A673 (cell line): ENCODE data around the gene KRTAP10-7. TPM values are rescaled to one million over a fixed set of nuclear protein-coding genes. Genes with fewer than 3 reads are reported as not detected.
"Not testable (repeated sequence)": the region's sequence is repeated elsewhere in the genome, so short reads cannot be mapped to it uniquely, and the experiment has no call there.

ENCODE experiments used
- BruUV-seq: library from RNA; stranded (reverse); fragments of 400-500 nt; replicated peaks from 2 replicates; lab custom pipeline; 2021; lab: Mats Ljungman, UMichigan
- CTCF ChIA-PET: fragments of 300-600 bp; sonication (Branson Sonifier 250); formaldehyde crosslinking; loops from one replicate; lab custom pipeline; 2022; ENCODE audit warnings: antibody characterized with exemption; lab: Charles Lee
- POLR2A ChIA-PET: fragments of 300-600 bp; sonication (Branson Sonifier 250); formaldehyde crosslinking; loops from one replicate; lab custom pipeline; 2022; ENCODE audit warnings: antibody characterized with exemption; ENCODE audit not compliant: low non-redundant PET; lab: Charles Lee
- DNase-seq: peaks from one replicate; pipeline ENCODE4 v3.0.0-alpha.2; 2015; ENCODE audit warnings: low spot score
- H3K27ac ChIP-seq: fragments of 200-600 bp; sonication (generic); 2 replicates; pipeline ENCODE4 v1.5.1; 2016; ENCODE audit warnings: mixed run types, low read depth, mild to moderate bottlenecking, mixed read lengths, antibody characterized with exemption, low read length; ENCODE audit not compliant: poor library complexity, severe bottlenecking
- H3K27me3 ChIP-seq: fragments of 200-600 bp; sonication (generic); replicated peaks from 2 replicates; pipeline ENCODE4 v1.6.1; 2017; ENCODE audit warnings: mixed run types, low read depth, mild to moderate bottlenecking, mixed read lengths, antibody characterized with exemption, low read length; ENCODE audit not compliant: insufficient read depth, poor library complexity
- H3K36me3 ChIP-seq: fragments of 200-600 bp; sonication (generic); 2 replicates; pipeline ENCODE4 v1.6.1; 2016; ENCODE audit warnings: mixed run types, mild to moderate bottlenecking, mixed read lengths, antibody characterized with exemption, low read length; ENCODE audit not compliant: insufficient read depth, poor library complexity, severe bottlenecking
- H3K4me1 ChIP-seq: fragments of 200-600 bp; sonication (generic); 2 replicates; pipeline ENCODE4 v1.6.1; 2017; ENCODE audit warnings: mixed run types, mild to moderate bottlenecking, mixed read lengths, antibody characterized with exemption, low read length; ENCODE audit not compliant: insufficient read depth, poor library complexity, severe bottlenecking
- H3K4me3 ChIP-seq: fragments of 200-600 bp; sonication (generic); 2 replicates; pipeline ENCODE4 v1.5.1; 2016; ENCODE audit warnings: low read depth, mixed run types, mild to moderate bottlenecking, mixed read lengths, low read length; ENCODE audit not compliant: poor library complexity, severe bottlenecking
- H3K9me3 ChIP-seq: fragments of 200-600 bp; sonication (generic); 2 replicates; pipeline ENCODE4 v1.6.1; 2016; ENCODE audit warnings: mixed run types, low read depth, mild to moderate bottlenecking, mixed read lengths, antibody characterized with exemption, low read length; ENCODE audit not compliant: poor library complexity, severe bottlenecking
- EZH2 ChIP-seq: fragments of 200-600 bp; sonication (generic); IDR thresholded peaks from 2 replicates; pipeline ENCODE4 v1.6.1; 2017; ENCODE audit warnings: borderline replicate concordance, low read depth, mild to moderate bottlenecking, mixed read lengths, antibody characterized with exemption, low read length; ENCODE audit not compliant: poor library complexity, severe bottlenecking
- intact Hi-C: fragments of 100-400 bp; cut with micrococcal nuclease; formaldehyde crosslinking; loops from one replicate; pipeline ENCODE4 v1.10.0; 2022; ENCODE audit not compliant: unreplicated experiment
- total RNA-seq: library from RNA; stranded (reverse); gene quantifications from 2 replicates; pipeline ENCODE4 v1.2.3, GENCODE V29; 2021
- TF ChIP-seq, protein P1 (sequence below): fragments of 300-800, 200-600 bp; sonication (generic); conservative IDR thresholded peaks from 2 replicates; pipeline ENCODE4 v1.5.1; 2017; ENCODE audit warnings: low read depth, mild to moderate bottlenecking, antibody characterized with exemption, low read length, moderate library complexity, mixed read lengths

Gene KRTAP10-7
- total RNA-seq, 1 experiment from 2014 or later: not detected

- intact Hi-C loops: no loop called here
- POLR2A ChIA-PET: no interaction called here
These were observed 40.4 kb downstream of the KRTAP10-7 start for GRCh38 chr21:44640761-44641160.

DNA sequence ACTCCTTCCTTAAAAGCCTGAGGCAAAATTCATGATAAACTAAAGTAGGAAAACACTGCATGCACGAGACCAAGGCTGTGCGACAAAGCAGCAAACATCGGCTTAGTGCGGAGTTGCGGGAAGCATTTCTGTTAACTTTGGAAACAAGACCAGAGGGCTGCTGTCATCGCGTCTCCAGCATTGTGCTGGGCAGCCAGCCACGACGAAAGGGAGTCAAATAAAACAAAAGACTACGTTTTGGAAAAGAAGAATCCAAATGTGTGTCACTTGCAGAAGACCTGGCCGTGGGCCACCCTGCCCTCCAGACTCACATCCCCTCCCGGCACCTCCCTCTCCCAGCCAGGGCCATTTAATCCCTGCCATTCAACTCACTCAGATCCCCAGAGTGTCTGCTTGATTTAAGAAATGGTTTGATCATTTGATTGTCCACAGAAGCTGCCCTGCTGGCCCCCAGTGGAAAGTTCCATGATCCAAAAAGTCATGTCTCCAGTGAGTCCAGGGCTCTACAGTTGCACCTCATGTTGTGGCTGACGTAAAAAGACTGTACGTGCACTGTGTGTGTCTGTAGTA lies 43.4 kb downstream of the KRTAP10-7 start:
- no peak for DNase-seq
- POLR2A ChIA-PET: no interaction called here
- CTCF ChIA-PET: no interaction called here
- no peaks in the 10 kb centered on the region for H3K4me1 ChIP-seq
- intact Hi-C loops: no loop called here
- TF ChIP-seq, protein P1, sequence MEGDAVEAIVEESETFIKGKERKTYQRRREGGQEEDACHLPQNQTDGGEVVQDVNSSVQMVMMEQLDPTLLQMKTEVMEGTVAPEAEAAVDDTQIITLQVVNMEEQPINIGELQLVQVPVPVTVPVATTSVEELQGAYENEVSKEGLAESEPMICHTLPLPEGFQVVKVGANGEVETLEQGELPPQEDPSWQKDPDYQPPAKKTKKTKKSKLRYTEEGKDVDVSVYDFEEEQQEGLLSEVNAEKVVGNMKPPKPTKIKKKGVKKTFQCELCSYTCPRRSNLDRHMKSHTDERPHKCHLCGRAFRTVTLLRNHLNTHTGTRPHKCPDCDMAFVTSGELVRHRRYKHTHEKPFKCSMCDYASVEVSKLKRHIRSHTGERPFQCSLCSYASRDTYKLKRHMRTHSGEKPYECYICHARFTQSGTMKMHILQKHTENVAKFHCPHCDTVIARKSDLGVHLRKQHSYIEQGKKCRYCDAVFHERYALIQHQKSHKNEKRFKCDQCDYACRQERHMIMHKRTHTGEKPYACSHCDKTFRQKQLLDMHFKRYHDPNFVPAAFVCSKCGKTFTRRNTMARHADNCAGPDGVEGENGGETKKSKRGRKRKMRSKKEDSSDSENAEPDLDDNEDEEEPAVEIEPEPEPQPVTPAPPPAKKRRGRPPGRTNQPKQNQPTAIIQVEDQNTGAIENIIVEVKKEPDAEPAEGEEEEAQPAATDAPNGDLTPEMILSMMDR: no peak
- no peak for TF ChIP-seq EZH2
- no TSS peak for BruUV-seq
- no peaks in the 10 kb centered on the region for H3K27me3 ChIP-seq
- H3K9me3 ChIP-seq: peaks cover 16% of the 10 kb centered on the region
- H3K4me3 ChIP-seq: no peak overlapping the region
- H3K27ac ChIP-seq: no peak overlapping the region
- no peaks in the 10 kb centered on the region for H3K36me3 ChIP-seq

More at GRCh38 chr21:44640761-44641160, 40.4 kb downstream of the KRTAP10-7 start:
- no peaks in the 10 kb centered on the region for H3K36me3 ChIP-seq
- TF ChIP-seq, protein P1: no peak
- TF ChIP-seq EZH2: no peak
- no peak for DNase-seq
- no TSS peak for BruUV-seq
- H3K9me3 ChIP-seq: peaks cover 16% of the 10 kb centered on the region
- H3K27ac ChIP-seq: no peak overlapping the region
- H3K27me3 ChIP-seq: no peaks in the 10 kb centered on the region
- no peak overlapping the region for H3K4me3 ChIP-seq
- H3K4me1 ChIP-seq: no peaks in the 10 kb centered on the region
- CTCF ChIA-PET: no interaction called here

DNA sequence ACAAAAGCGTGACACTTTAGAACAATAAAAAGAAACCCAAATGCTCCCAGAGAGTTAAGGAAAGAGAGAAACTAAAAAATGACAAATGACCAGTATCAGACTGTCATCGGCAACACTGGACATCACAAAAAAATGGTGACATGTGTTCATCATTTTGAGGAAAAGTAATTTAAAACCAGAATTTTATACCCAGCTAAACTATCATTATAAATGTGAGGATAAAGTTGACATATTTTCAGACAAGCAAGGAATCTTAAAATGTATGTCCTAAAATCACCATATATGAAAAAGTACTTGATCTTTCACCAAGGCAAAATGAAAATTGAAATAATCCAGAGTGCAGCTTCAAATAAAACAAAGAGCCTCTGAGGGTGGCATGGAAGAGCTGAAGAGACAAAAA lies 44.5 kb downstream of the KRTAP10-7 start:
- Histone ChIP-seq H3K27ac (no peak overlapping the region), H3K9me3 (peaks cover 16% of the 10 kb centered on the region), H3K4me3 (no peak overlapping the region), H3K4me1 (no peaks in the 10 kb centered on the region), H3K36me3 (no peaks in the 10 kb centered on the region), H3K27me3 (no peaks in the 10 kb centered on the region)
- intact Hi-C loops: no loop called here
- POLR2A ChIA-PET: interaction anchor here (0.7 kb wide), 1 partner anchor 1023 kb away, joined by 6 read pairs; no protein-coding TSS in a partner anchor
- no TSS peak for BruUV-seq
- no peak for DNase-seq
- no peak for TF ChIP-seq EZH2
- CTCF ChIA-PET: no interaction called here

DNA sequence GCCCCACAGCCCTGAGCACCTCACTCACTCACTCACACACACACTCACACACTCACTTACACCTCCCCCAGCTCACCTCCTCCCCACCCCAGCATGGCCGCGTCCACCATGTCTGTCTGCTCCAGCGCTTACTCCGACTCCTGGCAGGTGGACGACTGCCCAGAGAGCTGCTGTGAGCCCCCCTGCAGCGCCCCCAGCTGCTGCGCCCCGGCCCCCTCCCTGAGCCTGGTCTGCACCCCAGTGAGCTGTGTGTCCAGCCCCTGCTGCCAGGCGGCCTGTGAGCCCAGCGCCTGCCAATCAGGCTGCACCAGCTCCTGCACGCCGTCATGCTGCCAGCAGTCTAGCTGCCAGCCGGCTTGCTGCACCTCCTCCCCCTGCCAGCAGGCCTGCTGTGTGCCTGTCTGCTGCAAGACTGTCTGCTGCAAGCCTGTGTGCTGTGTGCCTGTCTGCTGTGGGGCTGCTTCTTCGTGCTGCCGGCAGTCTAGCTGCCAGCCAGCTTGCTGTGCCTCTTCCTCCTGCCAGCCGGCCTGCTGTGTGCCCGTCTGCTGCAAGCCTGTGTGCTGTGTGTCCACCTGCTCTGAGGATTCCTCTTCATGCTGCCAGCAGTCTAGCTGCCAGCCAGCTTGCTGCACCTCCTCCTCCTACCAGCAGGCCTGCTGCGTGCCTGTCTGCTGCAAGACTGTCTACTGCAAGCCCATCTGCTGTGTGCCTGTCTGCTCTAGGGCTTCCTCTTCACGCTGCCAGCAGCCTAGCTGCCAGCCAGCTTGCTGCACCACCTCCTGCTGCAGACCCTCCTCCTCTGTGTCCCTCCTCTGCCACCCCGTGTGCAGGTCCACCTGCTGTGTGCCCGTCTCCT lies 46.2 kb downstream of the KRTAP10-7 start, which contains the start of gene KRTAP10-11:
TSS of gene KRTAP10-11 (plus strand) at position 49 of the 856 bp plus-strand sequence. CDS start at position 94, 45 bp downstream.
- H3K27ac ChIP-seq, H3K4me3 ChIP-seq, BruUV-seq, intact Hi-C loops, POLR2A ChIA-PET, H3K4me1 ChIP-seq, H3K36me3 ChIP-seq, H3K27me3 ChIP-seq: not testable (repeated sequence)
- DNase-seq: peak; percentile 34
- CTCF ChIA-PET: interaction anchor here (0.8 kb wide), 1 partner anchor 454 kb away, joined by 4 read pairs; no protein-coding TSS in a partner anchor
- peaks cover 16% of the 10 kb centered on the region for H3K9me3 ChIP-seq
